Measurements from ENCODE around the gene GATA3.

The GATA3 gene

DNA sequence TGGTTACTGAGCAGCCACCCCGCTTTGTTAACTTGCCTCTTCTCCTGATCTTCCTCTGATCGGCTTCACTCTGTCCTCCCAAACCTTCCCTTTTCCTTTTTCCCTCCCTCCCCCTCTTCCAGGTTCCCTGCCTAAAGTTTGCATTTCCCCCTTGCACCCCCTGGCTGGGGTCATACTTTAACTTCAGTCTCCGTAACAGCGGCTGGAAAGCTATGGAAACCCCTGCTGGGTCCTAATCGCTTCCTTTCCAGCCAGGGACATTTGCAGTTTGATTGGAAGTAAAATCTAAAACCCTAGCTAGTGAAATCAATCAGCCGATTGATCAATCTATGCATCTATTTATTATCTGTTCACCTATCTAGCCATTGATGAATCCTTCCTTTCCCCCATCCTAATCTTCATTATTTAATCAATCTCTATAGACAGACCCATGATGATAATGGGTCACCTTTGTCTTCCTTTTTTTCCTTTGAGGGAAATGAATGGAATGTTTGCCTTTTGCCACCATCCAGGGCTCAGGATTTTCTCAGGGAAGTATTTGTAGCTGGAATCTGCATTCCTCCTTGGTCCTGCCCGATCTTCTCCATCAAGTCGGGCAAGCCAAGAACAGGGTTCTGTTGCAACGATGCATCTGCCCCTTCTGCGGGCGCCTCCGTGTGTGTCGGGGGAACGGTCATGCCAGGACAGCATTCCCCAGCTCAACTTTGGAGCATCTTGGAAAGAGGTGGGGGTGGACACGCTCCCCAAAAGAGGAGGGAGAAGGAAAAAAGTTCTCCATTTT, 8.8 kb downstream of the GATA3 start:
- no peak for DNase-seq (ENCODE audit: extremely low read depth in 1 of 2, low read depth in 1 of 2)

DNA sequence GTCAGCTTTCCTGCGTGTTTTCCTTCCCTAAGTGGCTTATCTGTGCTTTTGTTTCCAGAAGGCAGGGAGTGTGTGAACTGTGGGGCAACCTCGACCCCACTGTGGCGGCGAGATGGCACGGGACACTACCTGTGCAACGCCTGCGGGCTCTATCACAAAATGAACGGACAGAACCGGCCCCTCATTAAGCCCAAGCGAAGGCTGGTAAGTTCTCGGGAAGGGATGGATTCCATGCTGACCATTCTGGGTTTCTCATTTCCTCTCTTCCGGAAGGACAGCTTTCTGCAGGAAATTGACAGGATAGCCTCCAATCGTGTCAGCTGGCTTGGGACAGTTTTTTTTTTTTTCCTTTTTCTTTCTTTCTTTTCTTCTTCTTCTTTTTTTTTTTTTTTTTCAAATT, 9.4 kb downstream of the GATA3 start:
- no peak for DNase-seq (ENCODE audit: extremely low read depth in 1 of 2, low read depth in 1 of 2)

DNA sequence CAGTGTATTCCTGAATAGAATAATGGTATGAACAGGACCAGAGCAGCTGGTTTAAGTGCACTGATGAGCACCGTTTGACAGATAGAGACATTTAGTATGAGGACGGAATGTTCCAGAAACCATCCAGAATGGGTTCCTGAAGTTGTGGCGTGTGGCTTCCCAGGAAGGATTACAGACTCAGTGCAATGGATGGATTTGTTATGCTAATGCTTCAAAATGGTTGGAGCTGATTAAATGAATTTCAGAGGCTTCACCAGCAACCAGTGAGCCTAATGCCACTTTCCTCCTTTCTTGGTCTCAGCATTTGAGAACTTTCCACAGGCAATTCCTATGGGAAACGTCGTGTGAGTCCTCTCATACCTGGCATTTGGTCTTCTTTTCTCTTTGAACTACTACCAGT, 9.9 kb downstream of the GATA3 start:
- DNase-seq (ENCODE audit: extremely low read depth in 1 of 2, low read depth in 1 of 2), result no peak

DNA sequence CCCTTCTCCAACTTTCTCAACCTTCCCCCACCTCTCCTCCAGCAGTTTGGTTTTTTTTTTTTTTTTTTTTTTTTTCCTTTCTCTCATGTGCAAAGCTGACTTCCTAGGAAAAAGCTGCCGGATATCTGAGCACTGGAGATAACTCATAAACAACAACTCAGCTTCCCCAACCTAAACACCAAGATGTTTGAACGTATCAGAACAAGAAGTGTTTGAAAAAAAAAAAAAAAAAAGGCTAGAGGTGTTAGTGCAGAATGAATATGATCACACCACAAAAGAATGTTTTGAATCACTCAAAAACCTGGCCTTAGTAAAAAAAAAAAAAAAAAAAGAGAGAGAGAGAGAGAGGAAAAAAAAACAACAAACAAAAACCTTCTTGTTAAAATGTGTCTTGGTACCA, 11.2 kb downstream of the GATA3 start:
- no peak for DNase-seq (ENCODE audit: extremely low read depth in 1 of 2, low read depth in 1 of 2)

DNA sequence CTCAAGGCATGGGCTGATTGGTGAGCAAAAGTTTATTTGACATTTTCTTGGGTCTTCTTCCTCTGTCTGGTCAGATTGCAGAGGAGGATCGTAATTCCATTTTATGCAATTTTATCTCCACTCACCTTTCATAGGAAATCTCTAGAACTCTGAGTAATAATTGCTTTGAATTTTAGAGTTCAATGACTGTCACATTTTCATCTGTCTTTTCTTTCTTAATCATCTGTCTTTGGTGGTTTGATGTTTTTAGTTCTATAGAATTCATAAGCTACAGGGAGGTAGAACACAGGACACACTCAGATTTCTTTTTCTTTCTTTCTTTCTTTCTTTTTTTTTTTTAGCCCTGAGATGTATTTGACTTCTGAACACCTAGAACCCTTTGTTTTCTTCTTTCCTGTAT, 11.6 kb downstream of the GATA3 start:
- DNase-seq (ENCODE audit: extremely low read depth in 1 of 2, low read depth in 1 of 2), result no peak

DNA sequence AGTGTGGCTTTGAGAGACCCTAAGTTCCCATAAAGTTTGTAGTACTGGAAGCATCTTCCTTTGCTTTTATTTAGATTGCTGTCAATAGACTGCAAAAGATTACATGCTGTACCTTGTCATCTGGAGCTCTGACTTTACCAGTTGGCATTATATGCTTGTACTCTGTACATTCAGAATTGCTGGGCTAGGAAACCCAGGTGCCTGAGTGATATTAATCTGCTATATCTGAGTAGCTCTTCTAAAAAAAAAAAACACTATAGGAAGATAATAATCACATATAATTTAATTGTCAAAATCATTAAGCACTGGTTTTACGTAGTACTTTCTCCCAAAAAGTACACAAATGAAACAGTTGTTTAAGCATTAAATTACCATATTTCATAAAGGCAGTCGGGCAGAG, 12.3 kb downstream of the GATA3 start:
- DNase-seq (ENCODE audit: extremely low read depth in 1 of 2, low read depth in 1 of 2), result no peak

DNA sequence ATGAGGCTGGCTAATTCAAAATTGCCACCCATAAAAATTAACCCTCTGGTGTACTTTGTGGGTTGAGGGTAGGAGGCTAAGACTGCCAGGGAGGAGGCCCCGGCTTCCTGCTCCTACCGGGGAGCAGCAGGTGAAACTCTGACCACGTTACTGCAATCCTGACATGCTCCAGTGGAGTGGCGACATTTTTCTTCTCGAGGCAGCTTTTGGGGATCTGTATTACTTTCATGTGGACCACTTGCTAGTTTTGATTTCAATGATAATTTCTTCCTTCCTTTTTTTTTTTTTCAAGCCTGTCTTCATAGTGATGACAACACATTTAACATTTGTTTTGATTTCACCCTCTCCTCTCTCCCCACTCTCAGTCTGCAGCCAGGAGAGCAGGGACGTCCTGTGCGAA, 14.6 kb downstream of the GATA3 start:
- DNase-seq (ENCODE audit: extremely low read depth in 1 of 2, low read depth in 1 of 2), result no peak

DNA sequence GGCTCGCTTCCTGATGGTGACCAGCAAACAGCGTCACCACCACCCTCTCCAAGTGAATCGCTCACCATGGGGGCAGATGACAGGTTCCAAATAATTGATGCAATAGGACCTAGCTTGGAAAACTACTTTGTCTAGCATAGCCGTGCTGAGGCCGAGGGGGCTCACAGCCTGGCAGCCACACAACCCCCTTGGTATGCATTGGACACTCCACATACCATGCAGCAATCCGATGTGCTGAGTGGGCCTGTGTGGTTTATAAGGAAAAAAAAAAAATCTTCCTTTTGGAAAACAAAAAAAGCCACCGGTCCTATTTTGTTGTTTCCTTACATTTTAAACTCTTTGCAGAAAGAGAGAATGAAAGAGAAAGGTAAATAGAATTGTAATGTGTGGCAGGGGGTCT, 15.1 kb downstream of the GATA3 start:
- no peak for DNase-seq (ENCODE audit: extremely low read depth in 1 of 2, low read depth in 1 of 2)

DNA sequence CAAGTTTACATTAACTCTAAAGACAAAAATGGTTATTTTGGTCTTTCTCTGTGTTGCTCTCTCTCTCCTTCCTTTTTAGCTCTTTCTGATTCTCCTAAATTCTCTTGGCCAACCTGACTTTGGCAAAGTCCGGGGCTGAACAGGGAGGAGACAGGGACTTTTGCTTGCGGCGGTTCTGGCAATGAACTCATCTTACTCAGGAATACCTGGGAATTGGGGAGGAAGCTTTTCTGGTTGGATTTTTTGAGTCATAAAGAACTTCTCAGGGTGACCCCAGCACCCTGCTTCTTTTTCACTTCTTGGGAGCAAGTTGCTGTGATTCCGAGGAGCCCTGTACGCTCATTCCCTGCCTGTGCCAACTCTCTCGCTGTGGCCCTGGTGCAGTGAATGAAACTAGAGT, 16.0 kb downstream of the GATA3 start:
- DNase-seq (ENCODE audit: extremely low read depth in 1 of 2, low read depth in 1 of 2), result no peak

DNA sequence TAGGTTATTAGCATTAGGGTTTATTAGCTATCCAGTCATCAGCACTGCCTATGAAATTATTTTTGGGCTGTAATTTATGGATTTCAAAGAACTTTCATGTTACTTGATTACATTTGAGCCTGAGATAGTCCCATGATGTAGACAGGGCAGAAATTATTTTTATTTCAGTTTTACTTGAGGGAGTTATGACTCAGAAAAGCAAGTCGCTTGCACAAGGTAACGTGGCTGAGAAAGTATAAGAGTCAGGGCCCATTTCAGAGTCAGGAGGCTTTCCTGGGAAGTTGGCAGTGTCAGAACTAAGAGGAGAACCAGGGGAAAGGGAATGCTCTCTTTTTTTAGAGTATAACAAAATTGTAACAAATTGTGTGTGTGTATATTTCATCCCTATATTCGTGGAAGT, 16.5 kb downstream of the GATA3 start:
- DNase-seq (ENCODE audit: extremely low read depth in 1 of 2, low read depth in 1 of 2), result no peak

DNA sequence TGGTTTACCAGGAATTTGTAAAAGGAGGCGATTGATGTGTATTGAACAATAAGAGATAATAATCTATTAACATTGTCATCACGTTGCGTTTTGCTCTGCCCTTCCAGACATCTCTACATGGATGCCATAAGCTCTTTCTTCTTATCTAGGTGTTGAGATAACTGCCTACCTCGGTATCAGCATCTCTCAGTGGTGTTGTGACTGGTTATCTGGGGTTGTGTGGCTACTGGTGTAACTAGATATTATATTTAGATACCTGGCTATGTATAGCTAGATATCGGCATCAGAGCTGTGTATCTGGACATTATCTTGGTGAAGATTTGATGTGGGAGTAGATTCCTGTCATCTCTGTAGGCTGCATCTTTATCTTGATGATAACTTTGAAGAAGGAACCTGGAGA, 17.2 kb downstream of the GATA3 start:
- no peak for DNase-seq (ENCODE audit: extremely low read depth in 1 of 2, low read depth in 1 of 2)

DNA sequence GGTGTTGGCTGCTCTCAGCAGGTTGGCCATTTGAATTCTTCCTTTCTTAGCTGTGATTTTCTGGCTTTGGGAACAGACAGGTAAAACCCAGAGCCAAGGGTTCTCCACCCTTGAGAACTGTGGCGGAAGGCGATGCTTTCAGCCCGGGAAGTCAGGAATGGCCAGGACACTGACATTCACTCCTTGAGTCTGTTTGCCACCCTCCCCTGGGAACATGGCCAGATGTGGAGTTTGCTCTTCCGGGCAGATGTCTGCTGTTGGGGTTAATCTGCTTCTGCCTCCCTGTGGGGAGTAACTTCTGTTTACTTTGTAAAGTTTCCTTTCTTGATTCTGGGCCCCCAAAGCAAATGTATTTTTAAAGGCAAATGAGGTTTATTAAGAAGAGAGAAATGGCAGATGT, 17.7 kb downstream of the GATA3 start:
- DNase-seq (ENCODE audit: extremely low read depth in 1 of 2, low read depth in 1 of 2), result no peak

DNA sequence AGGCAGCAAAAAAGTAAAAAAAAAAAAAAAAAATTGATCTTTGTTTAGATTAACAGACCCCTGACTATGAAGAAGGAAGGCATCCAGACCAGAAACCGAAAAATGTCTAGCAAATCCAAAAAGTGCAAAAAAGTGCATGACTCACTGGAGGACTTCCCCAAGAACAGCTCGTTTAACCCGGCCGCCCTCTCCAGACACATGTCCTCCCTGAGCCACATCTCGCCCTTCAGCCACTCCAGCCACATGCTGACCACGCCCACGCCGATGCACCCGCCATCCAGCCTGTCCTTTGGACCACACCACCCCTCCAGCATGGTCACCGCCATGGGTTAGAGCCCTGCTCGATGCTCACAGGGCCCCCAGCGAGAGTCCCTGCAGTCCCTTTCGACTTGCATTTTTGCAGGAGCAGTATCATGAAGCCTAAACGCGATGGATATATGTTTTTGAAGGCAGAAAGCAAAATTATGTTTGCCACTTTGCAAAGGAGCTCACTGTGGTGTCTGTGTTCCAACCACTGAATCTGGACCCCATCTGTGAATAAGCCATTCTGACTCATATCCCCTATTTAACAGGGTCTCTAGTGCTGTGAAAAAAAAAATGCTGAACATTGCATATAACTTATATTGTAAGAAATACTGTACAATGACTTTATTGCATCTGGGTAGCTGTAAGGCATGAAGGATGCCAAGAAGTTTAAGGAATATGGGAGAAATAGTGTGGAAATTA, 19.4 kb downstream of the GATA3 start:
- no peak for DNase-seq (ENCODE audit: extremely low read depth in 1 of 2, low read depth in 1 of 2)

DNA sequence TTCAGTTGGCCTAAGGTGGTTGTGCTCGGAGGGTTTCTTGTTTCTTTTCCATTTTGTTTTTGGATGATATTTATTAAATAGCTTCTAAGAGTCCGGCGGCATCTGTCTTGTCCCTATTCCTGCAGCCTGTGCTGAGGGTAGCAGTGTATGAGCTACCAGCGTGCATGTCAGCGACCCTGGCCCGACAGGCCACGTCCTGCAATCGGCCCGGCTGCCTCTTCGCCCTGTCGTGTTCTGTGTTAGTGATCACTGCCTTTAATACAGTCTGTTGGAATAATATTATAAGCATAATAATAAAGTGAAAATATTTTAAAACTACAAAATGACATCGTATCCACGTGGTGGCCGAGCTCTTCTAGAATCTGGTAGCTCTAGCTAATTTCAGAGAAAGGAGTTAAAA, 20.4 kb downstream of the GATA3 start:
- DNase-seq (ENCODE audit: extremely low read depth in 1 of 2, low read depth in 1 of 2), result no peak

DNA sequence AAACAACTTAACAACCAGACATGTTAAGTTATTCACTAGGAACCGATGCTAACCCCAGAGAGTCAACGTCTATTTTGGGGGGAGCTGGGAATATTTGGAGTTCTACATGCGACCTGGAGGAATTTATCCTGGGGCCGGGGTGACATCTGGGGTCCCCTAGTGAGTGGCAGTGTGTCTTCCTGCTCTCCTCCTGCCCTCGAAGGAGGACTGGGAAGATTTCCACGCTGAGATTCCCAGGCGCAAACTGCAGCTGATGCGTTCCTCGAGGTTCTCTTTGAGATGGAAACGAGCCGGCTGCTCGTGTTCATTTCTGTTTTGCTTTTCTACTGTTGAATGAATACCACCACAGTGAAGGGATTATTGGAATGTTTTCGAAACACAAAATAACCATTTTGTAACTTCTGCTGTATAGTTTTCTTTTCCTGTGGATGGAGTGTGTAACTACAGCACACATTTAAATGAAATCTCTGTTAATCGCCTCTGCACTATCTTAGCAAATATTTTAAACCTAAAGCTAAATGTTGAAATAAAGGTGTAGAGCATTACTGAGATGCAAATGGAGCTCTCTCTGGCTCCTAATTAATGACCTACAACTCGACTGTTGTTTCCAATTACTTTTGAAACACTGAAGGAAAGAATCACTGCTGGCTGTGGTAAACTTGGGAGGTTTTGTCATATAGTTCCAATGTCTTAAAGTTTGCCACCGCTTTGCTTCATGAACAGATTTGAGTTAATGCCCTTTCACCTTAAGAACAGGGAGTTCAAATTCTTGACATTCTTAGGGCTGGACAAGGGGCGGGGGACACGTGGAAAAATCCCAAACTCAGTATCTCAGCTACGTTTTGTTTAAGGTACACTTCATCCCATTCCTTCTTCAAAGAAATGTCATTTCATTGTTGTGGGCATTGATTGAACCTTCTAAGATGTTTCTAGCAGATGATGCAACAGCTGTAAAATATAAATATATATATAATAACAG, 21.1 kb downstream of the GATA3 start:
- DNase-seq (ENCODE audit: extremely low read depth in 1 of 2, low read depth in 1 of 2), result no peak

DNA sequence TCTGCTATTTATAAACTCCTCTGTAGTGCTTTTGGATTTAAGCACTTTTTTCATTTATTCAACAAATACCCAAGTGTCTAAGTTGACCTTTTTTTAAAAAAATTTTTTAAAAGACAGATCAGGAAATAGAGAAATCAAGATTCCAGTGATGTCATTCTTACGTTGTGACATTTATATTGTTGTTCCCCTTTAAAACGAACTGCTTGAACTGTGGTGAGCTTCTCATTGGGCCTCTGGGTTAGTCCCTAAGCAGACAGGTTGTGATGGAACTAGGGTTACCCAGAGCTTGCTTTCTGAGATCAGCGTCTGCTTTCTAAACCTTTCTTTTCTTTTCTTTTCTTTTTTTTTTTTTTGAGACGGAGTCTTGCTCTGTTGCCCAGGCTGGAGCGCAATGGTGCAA, 22.4 kb downstream of the GATA3 start:
- DNase-seq (ENCODE audit: extremely low read depth in 1 of 2, low read depth in 1 of 2), result no peak

DNA sequence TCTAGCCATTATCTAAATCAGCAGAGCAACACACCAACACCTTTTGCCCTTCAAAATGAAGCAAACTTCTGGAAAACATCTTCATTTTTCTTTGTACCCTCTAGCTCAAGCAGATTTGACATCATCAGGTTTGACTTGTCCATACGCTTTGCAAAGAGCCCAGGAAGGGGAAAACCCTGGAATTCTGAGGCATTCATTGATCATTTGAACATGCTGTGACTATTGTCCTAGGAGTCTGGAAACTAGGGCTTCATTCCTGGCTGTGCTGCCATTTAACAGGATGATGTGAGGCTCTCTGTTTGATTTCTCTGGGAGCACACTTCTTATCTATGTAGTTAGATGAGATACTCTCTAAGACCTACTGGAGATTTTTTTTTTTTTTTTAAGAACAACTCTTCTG, 23.5 kb downstream of the GATA3 start:
- DNase-seq (ENCODE audit: extremely low read depth in 1 of 2, low read depth in 1 of 2), result no peak

DNA sequence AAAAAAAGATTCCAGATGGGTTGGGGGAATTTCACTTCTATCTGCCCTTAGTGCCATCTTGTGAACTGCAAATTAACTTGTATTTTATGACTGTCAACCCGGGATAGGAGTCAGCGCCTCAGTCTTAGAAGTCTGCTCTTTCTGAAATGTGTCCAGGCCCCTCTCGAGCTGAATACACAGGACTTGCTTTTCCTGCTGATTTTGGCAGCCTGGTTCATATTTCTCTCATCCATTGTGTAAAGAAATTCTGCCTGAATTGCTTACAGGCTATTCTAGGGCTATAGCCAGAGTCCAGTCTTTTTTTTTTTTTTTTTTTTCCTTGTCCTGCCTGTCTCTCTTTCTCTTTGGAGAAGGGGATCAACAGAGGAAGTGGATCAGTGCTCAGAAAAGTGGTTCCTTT, 24.6 kb downstream of the GATA3 start:
- DNase-seq (ENCODE audit: extremely low read depth in 1 of 2, low read depth in 1 of 2), result no peak

DNA sequence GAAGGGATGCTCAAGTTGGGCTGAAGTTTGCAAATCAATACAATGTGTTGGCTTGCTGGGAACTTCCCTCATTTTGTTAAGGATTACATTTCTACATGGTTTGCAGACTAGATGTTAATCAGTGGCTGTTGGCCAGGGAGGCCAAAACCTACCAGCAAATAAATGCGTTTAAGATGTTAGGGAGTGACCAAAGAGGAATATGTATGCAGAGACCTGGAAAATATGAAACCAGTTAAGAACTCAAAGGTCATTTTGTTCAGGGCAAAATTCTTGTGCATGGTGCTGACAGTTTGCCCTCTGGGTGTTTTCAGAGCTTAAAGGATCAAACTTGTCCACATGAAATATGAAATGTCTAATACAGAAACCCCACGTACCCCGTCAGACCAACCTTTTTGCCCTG, 30.3 kb downstream of the GATA3 start:
- DNase-seq (ENCODE audit: extremely low read depth in 1 of 2, low read depth in 1 of 2), result no peak

DNA sequence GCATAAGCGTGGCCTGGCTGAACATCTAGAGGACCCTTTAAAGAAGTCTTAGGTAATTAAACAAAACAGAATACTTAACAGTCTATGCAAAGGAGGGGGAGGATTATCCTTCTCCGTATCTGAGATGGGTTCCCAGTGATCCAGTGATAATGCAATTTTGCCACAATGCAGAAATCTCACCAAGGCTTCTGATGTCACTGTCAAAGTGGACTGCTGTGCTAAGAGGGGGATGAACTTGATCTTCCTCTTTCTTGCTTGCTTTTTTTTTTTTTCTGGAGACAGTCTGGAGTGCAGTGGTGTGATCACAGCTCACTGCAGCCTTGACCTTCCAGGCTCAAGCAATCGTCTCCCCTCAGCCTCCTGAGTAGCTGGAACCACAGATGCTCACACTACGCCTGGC, 30.8 kb downstream of the GATA3 start:
- DNase-seq (ENCODE audit: extremely low read depth in 1 of 2, low read depth in 1 of 2), result no peak

DNA sequence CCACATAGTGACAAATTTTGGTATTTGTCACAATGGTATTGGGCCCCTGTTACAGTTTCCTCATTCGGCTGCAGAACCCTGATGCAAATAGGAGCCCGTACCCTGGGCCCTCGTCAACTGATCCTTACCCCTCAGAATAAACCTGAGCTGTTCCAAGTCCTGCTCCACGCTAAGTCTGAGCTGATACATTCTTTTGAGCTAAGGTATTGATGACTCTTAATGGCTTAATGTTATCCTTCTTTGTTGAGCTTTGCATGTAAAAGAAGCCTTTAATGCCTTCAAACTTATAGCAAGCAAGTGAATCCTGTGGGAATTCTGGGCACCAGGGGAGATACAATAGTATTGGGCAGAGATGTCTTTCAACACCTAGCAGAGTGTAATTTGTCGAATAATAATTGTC, 31.8 kb downstream of the GATA3 start:
- DNase-seq (ENCODE audit: extremely low read depth in 1 of 2, low read depth in 1 of 2), result no peak

DNA sequence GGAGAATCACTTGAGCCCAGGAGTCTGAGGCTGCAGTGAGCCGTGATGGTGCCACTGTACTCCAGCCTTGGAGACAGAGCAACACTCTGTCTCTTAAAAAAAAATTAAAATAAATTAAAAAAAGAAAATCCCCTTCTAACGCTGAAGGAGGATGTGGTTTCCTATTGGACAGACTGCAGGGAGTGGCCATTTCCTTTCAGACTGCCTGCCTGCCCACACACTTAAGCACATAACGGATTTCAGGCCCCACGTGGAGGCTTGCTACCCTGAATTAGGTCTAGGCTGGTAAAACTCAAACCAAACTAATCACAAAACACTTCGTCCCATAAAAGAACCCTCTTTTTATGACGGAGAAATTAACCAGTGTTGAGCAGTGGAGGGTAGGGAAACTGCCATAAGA, 34.0 kb downstream of the GATA3 start:
- DNase-seq (ENCODE audit: extremely low read depth in 1 of 2, low read depth in 1 of 2), result no peak
